Muscle of back (tissue), 11 donors: Measurements from ENCODE around the gene REL. TPM values are rescaled to one million over a fixed set of nuclear protein-coding genes. Genes with fewer than 3 reads are reported as not detected.
A peak's percentile ranks its signal among the peaks of the same experiment; 100 is the strongest.
"Not testable (repeated sequence)": the region's sequence is repeated elsewhere in the genome, so short reads cannot be mapped to it uniquely, and the experiment has no call there.

Experiments used
- DNase-seq, 3 donors: peaks; one replicate each; pipeline versions ENCODE4 v3.0.0 to v3.0.0-alpha.2; 2013
- polyA plus RNA-seq, 10 donors: library from polyadenylated mRNA; unstranded; fragments of 120-200 nt; gene quantifications; one replicate each; pipeline ENCODE4 v1.2.1, GENCODE V29; 2013; ENCODE audit not compliant: insufficient read length in 10 of 10

Gene REL
- polyA plus RNA-seq, 10 donors, result 2.9 to 6.0 (median 5.0) TPM

- no peak for DNase-seq
Observed at GRCh38 chr2:60907329-60907728, 26.0 kb downstream of the REL start.

GRCh38 chr2:60925994-60926740 lies 44.8 kb downstream of the REL start:
- DNase-seq, result no peak

- peak; percentile 12 to 40 (median 14) for DNase-seq
Observed at GRCh38 chr2:60926741-60927552, 45.6 kb downstream of the REL start.

GRCh38 chr2:60932061-60932460 lies 50.7 kb downstream of the REL start:
- DNase-seq, result not testable (repeated sequence)

- DNase-seq, result no peak
Observed at GRCh38 chr2:60932954-60933353, 51.6 kb downstream of the REL start.

GRCh38 chr2:60934165-60934722 lies 52.9 kb downstream of the REL start:
- no peak for DNase-seq

GRCh38 chr2:60936757-60937156 lies 55.4 kb downstream of the REL start:
- no peak for DNase-seq

- DNase-seq, result no peak
Observed at GRCh38 chr2:60938301-60938700, 56.9 kb downstream of the REL start.

GRCh38 chr2:60939622-60940021 lies 58.2 kb downstream of the REL start:
- no peak for DNase-seq

- DNase-seq, result no peak
Observed at GRCh38 chr2:60945341-60945740, 64.0 kb downstream of the REL start.

GRCh38 chr2:60947056-60947455 lies 65.7 kb downstream of the REL start:
- DNase-seq, result no peak

GRCh38 chr2:60948161-60948560 lies 66.8 kb downstream of the REL start:
- no peak for DNase-seq

- DNase-seq, result no peak
Observed at GRCh38 chr2:60948926-60949579, 67.7 kb downstream of the REL start.

- DNase-seq, result no peak
Observed at GRCh38 chr2:60954139-60954538, 72.8 kb downstream of the REL start.

- no peak for DNase-seq
Observed at GRCh38 chr2:60957224-60957623, 75.8 kb downstream of the REL start.

GRCh38 chr2:60957643-60958042 lies 76.3 kb downstream of the REL start:
- no peak for DNase-seq

GRCh38 chr2:60958361-60958760 lies 77.0 kb downstream of the REL start:
- peak in 1 of 3 donors; percentile 12 for DNase-seq

GRCh38 chr2:60958800-60959199 lies 77.4 kb downstream of the REL start:
- peak in 1 of 3 donors; percentile 14 for DNase-seq

GRCh38 chr2:60959501-60959900 lies 78.1 kb downstream of the REL start:
- no peak for DNase-seq

- DNase-seq, result no peak
Observed at GRCh38 chr2:60960706-60961105, 79.3 kb downstream of the REL start.

- DNase-seq, result no peak
Observed at GRCh38 chr2:60961457-60961856, 80.1 kb downstream of the REL start.

- DNase-seq, result no peak
Observed at GRCh38 chr2:60962528-60962927, 81.2 kb downstream of the REL start.
